ENCODE data around the gene CIPC. TPM values are rescaled to one million over a fixed set of nuclear protein-coding genes. Genes with fewer than 3 reads are reported as not detected.

CIPC gene
- total and polyA plus RNA-seq, 2 experiments from 2014 or later = 9.6 to 29.6 TPM

DNA sequence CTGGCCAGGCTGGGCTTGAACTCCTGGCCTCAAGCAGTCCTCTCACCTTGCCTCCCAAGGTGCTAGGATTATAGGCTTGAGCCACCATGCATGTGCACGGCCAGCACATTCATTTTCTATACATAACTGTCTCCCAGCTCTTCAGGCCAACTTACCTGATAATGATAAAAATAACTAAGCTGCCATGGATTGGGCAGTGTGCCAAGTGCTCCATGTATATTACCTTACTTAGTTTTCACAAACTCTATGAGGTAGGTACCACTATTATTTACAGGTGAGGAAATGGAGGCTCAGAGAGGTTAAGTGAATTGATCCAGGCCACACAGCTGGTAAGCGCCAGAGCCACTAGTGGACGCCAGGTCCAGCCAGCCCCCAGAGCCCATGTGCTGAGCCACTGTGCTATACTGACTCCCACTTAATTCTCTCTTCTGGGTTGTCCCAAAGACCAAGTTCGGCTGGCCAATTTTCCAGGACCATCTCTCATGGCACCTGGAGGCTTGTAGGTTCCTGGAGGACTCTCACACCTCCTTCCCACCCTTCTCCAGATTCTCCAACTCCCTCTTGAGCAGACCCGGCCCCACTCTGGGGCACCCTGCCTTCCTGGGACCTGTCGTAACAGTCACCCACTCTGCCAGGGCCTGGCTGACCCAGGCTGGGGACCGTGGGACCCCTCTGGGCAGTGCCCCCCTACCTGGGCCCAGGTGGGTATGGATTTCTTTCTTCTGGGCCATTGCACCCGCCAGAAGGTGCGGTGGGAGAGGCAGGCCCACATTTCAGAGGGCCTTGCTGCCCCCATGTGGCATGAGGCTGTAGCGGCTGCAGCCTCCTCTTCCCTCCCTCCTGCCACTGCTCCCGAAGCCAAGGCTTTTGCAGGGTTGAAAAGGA lies 30.2 kb upstream of the CIPC start:
- Histone ChIP-seq H3K4me2 (no peak overlapping the region), H3K9me2 (replicated peaks; ENCODE audit: insufficient read depth) (no peaks in the 10 kb centered on the region), H3K4me3 (no peak overlapping the region), H3K36me3 (replicated peaks; ENCODE audit: insufficient read depth, low read depth) (no peaks in the 10 kb centered on the region), H3K9me3 (ENCODE audit: low read depth) (no peaks in the 10 kb centered on the region), H4K20me1 (ENCODE audit: insufficient read depth, poor library complexity, severe bottlenecking) (no peaks in the 10 kb centered on the region), H2AFZ (no peak overlapping the region), H3K27ac (no peak overlapping the region), H3K27me3 (no peaks in the 10 kb centered on the region), H3K4me1 (ENCODE audit: insufficient read depth) (no peaks in the 10 kb centered on the region), H3K79me2 (no peaks in the 10 kb centered on the region)
- DNase-seq (ENCODE audit: low spot score) = peak; percentile 86
- peak; percentile 87 for TF ChIP-seq CTCF (IDR thresholded peaks at IDR 0.05; ENCODE audit: poor library complexity)
- no peak for TF ChIP-seq EZH2 (IDR thresholded peaks at IDR 0.05; ENCODE audit: borderline replicate concordance)
- no peak for TF ChIP-seq EZH2phosphoT487 (IDR thresholded peaks at IDR 0.05; ENCODE audit: low read depth, severe bottlenecking, unreplicated experiment)
- WGBS (ENCODE audit: low lambda C conversion rate, missing lambda C conversion rate) = 49% methylated on average over 11 of the region's 11 CpGs

DNA sequence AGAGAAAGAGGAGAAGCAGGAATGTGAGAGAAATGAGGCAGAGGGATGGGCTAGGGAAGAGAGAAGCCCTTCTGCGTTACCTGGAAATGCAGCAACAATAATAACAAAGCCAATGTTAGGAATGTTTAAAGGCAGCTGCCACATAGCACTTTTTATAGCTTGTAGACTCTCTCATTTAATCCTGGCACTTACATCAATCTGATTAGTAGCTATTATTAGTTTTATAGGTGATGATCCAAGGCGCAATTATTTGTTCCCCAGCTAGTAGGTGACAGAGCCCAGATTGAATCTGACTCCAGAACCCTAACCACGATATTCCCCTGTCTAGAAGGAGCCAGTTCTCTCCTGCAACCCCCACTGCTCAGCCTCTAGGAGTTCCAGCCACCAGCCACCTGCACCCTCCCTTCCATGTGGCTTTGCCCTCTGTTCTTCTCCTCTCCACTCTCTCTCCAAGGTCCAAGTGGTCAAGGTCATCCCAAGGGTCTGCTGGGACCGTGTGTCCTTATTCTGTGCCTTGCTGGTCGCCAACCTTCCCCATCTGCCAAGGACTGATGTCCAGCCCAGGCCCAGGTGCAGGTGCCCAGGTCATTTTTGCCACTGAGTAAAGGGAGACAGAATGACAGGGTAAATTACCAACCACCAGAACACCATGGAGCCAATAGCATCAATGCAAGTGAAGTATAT lies 29.4 kb upstream of the CIPC start:
- Histone ChIP-seq H4K20me1 (ENCODE audit: insufficient read depth, poor library complexity, severe bottlenecking) (no peaks in the 10 kb centered on the region), H3K79me2 (no peaks in the 10 kb centered on the region), H3K27me3 (no peaks in the 10 kb centered on the region), H3K9me2 (replicated peaks; ENCODE audit: insufficient read depth) (no peaks in the 10 kb centered on the region), H3K4me1 (ENCODE audit: insufficient read depth) (no peaks in the 10 kb centered on the region), H2AFZ (no peak overlapping the region), H3K4me2 (no peak overlapping the region), H3K4me3 (no peak overlapping the region), H3K36me3 (replicated peaks; ENCODE audit: insufficient read depth, low read depth) (no peaks in the 10 kb centered on the region), H3K27ac (no peak overlapping the region), H3K9me3 (ENCODE audit: low read depth) (no peaks in the 10 kb centered on the region)
- no peak for TF ChIP-seq EZH2 (IDR thresholded peaks at IDR 0.05; ENCODE audit: borderline replicate concordance)
- no peak for DNase-seq (ENCODE audit: low spot score)
- 66% methylated on average over 5 of the region's 5 CpGs for WGBS (ENCODE audit: low lambda C conversion rate, missing lambda C conversion rate)

- no peak overlapping the region for H3K4me2 ChIP-seq
- no peak overlapping the region for H3K4me3 ChIP-seq
- H3K36me3 ChIP-seq (replicated peaks; ENCODE audit: insufficient read depth, low read depth) = no peaks in the 10 kb centered on the region
- TF ChIP-seq EZH2 (IDR thresholded peaks at IDR 0.05; ENCODE audit: borderline replicate concordance) (no peak), EZH2phosphoT487 (IDR thresholded peaks at IDR 0.05; ENCODE audit: low read depth, severe bottlenecking, unreplicated experiment) (no peak)
- H3K9me3 ChIP-seq (ENCODE audit: low read depth) = no peaks in the 10 kb centered on the region
- H2AFZ ChIP-seq = no peak overlapping the region
- no peaks in the 10 kb centered on the region for H4K20me1 ChIP-seq (ENCODE audit: insufficient read depth, poor library complexity, severe bottlenecking)
- no peaks in the 10 kb centered on the region for H3K4me1 ChIP-seq (ENCODE audit: insufficient read depth)
- H3K27me3 ChIP-seq = no peaks in the 10 kb centered on the region
- no peak for DNase-seq (ENCODE audit: low spot score)
- WGBS (ENCODE audit: low lambda C conversion rate, missing lambda C conversion rate) = 81% methylated on average over 7 of the region's 7 CpGs
- no peaks in the 10 kb centered on the region for H3K79me2 ChIP-seq
- H3K27ac ChIP-seq = no peak overlapping the region
- no peaks in the 10 kb centered on the region for H3K9me2 ChIP-seq (replicated peaks; ENCODE audit: insufficient read depth)
Observed at GRCh38 chr14:77069551-77069950, 28.5 kb upstream of the CIPC start.

DNA sequence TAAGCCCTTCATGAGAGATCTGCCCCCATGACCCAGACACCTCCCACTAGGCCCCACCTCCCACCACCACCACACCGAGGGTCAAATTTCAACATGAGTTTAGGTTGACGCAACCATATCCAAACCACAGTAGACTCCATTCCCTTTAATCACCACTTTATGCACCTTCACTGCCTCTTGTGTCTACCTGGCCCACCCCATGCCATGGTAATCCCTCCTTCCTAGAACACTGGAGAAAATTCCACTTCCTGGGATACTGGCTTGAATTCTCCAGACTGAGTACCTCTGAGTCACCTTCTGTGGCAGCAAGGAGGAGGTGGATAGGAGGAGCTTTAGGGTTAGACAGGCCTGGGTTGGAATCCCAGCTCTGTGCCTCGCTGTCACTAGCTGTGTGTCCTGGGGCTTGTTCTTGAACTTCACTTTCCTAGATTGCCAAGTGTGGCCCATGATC lies 26.1 kb upstream of the CIPC start:
- Histone ChIP-seq H3K27me3 (no peaks in the 10 kb centered on the region), H3K36me3 (replicated peaks; ENCODE audit: insufficient read depth, low read depth) (no peaks in the 10 kb centered on the region), H4K20me1 (ENCODE audit: insufficient read depth, poor library complexity, severe bottlenecking) (no peaks in the 10 kb centered on the region), H3K27ac (no peak overlapping the region), H3K79me2 (no peaks in the 10 kb centered on the region), H2AFZ (no peak overlapping the region), H3K4me1 (ENCODE audit: insufficient read depth) (peaks cover 13% of the 10 kb centered on the region), H3K4me2 (no peak overlapping the region), H3K9me3 (ENCODE audit: low read depth) (no peaks in the 10 kb centered on the region), H3K4me3 (no peak overlapping the region), H3K9me2 (replicated peaks; ENCODE audit: insufficient read depth) (no peaks in the 10 kb centered on the region)
- 64% methylated on average over 3 of the region's 3 CpGs for WGBS (ENCODE audit: low lambda C conversion rate, missing lambda C conversion rate)
- TF ChIP-seq EZH2phosphoT487 (IDR thresholded peaks at IDR 0.05; ENCODE audit: low read depth, severe bottlenecking, unreplicated experiment) (no peak), EZH2 (IDR thresholded peaks at IDR 0.05; ENCODE audit: borderline replicate concordance) (no peak), CTCF (IDR thresholded peaks at IDR 0.05; ENCODE audit: poor library complexity) (no peak)
- DNase-seq (ENCODE audit: low spot score) = no peak
